HepG2 (cell line): ENCODE results near the gene F7. TPM values are rescaled to one million over a fixed set of nuclear protein-coding genes. Genes with fewer than 3 reads are reported as not detected.

ENCODE experiments used
- ATAC-seq: fragments of 200-7000 bp; cut with Tn5 transposase; 3 replicates; pipeline ENCODE4 v1.9.1; 2020; ENCODE audit warnings: mild to moderate bottlenecking, moderate library complexity
- BruUV-seq: library from RNA; stranded (reverse); fragments of 400-500 nt; replicated peaks from 2 replicates; lab custom pipeline; 2021; lab: Mats Ljungman, UMichigan
- CTCF ChIA-PET: fragments of 300-600 bp; formaldehyde crosslinking; extraction: SDS; loops from one replicate; lab custom pipeline; 2021; ENCODE audit warnings: low total read pairs, inconsistent platforms, low intra/inter-chr PET ratio; lab: Yijun Ruan, JAX
- POLR2A ChIA-PET: fragments of 350-600 bp; sonication (Branson Sonifier 250); formaldehyde crosslinking; loops from one replicate; lab custom pipeline; 2020; ENCODE audit warnings: antibody characterized with exemption, inconsistent platforms; lab: Yijun Ruan, JAX
- DNase-seq: peaks from one replicate; pipeline ENCODE4 v3.0.0-alpha.2; 2015; ENCODE audit warnings: low spot score
- FAIRE-seq: peaks from 3 replicates; lab custom pipeline; 2011; peaks lifted over from hg19 to GRCh38; lab: Jason Lieb, UNC
- H2AFZ ChIP-seq: one replicate; pipeline ENCODE4 v1.6.1; 2011; ENCODE audit warnings: low read length, inconsistent platforms
- H3K27ac ChIP-seq: fragments of 300-600 bp; 3 replicates; pipeline ENCODE4 v1.8.0; 2011; ENCODE audit warnings: mixed run types, mild to moderate bottlenecking, mixed read lengths, low read length, inconsistent platforms; ENCODE audit not compliant: insufficient read depth; ENCODE audit errors: extremely low read length
- H3K27me3 ChIP-seq, 2 experiments: fragments of 200-600 bp in 1 of 2; 2 replicates in 1 of 2; 3 replicates in 1 of 2; pipeline versions ENCODE4 v1.6.0 to v1.8.0; 2011; ENCODE audit warnings: low read length in 2 of 2, mild to moderate bottlenecking in 2 of 2, moderate library complexity in 2 of 2, inconsistent platforms in 1 of 2; ENCODE audit not compliant: insufficient read depth in 2 of 2, control insufficient read depth in 1 of 2
- H3K36me3 ChIP-seq, 2 experiments: fragments of 200-600 bp in 1 of 2; replicated peaks in 1 of 2; 2 replicates in 1 of 2; 3 replicates in 1 of 2; pipeline versions ENCODE4 v1.5.1 to v1.8.0; 2011; ENCODE audit warnings: low read length in 2 of 2, inconsistent platforms in 1 of 2; ENCODE audit not compliant: insufficient read depth in 2 of 2, control insufficient read depth in 1 of 2
- H3K4me1 ChIP-seq: 2 replicates; pipeline ENCODE4 v1.5.1; 2012; ENCODE audit warnings: low read length, inconsistent platforms; ENCODE audit not compliant: insufficient read depth
- H3K4me2 ChIP-seq: 2 replicates; pipeline ENCODE4 v1.6.0; 2011; ENCODE audit warnings: low read depth, low read length, inconsistent platforms
- H3K4me3 ChIP-seq, 3 experiments: fragments of 200-600 bp in 1 of 3; sonication (generic), shearing (Covaris generic) in 1 of 3; replicated peaks in 1 of 3; 2 replicates each; pipeline ENCODE4 v1.5.1; 2011 to 2016; ENCODE audit warnings: low read length in 3 of 3, inconsistent platforms in 2 of 3, low read depth in 2 of 3, mild to moderate bottlenecking in 2 of 3, control low read depth in 1 of 3, mixed read lengths in 1 of 3; ENCODE audit not compliant: insufficient read depth in 1 of 3
- H3K79me2 ChIP-seq: one replicate; pipeline ENCODE4 v1.6.1; 2011; ENCODE audit warnings: low read length, inconsistent platforms; ENCODE audit not compliant: insufficient read depth
- H3K9ac ChIP-seq: 2 replicates; pipeline ENCODE4 v1.6.0; 2011; ENCODE audit warnings: mild to moderate bottlenecking, low read depth, low read length, inconsistent platforms; ENCODE audit not compliant: insufficient read depth
- H3K9me3 ChIP-seq: 2 replicates; pipeline ENCODE4 v1.5.1; 2012; ENCODE audit warnings: mild to moderate bottlenecking, low read length
- H4K20me1 ChIP-seq: 2 replicates; pipeline ENCODE4 v1.6.0; 2011; ENCODE audit warnings: inconsistent platforms, mild to moderate bottlenecking, low read length, moderate library complexity; ENCODE audit not compliant: insufficient read depth
- CC2D1A ChIP-seq: sonication (generic); formaldehyde crosslinking; IDR thresholded peaks from 2 replicates; pipeline ENCODE4 v1.8.1; 2023; ENCODE audit warnings: mild to moderate bottlenecking, missing genetic modification reagents
- EEA1 ChIP-seq: sonication (generic); formaldehyde crosslinking; IDR thresholded peaks from 2 replicates; pipeline ENCODE4 v1.5.1; 2020; ENCODE audit warnings: mild to moderate bottlenecking, missing genetic modification reagents, borderline replicate concordance
- FOXP4 ChIP-seq: sonication (generic); formaldehyde crosslinking; IDR thresholded peaks from 2 replicates; pipeline ENCODE4 v1.4.0; 2020; ENCODE audit warnings: missing genetic modification reagents
- GATA4 ChIP-seq: sonication (generic); IDR thresholded peaks from 2 replicates; pipeline ENCODE4 v1.6.1; 2016; ENCODE audit warnings: antibody characterized with exemption, low read depth, borderline replicate concordance
- NFIC ChIP-seq: IDR thresholded peaks from 2 replicates; pipeline ENCODE4 v1.6.1; 2012; ENCODE audit warnings: mild to moderate bottlenecking, low read length, inconsistent platforms
- NPAS2 ChIP-seq: sonication (generic); formaldehyde crosslinking; IDR thresholded peaks from 2 replicates; pipeline ENCODE4 v1.8.0; 2022; ENCODE audit warnings: mild to moderate bottlenecking, missing genetic modification reagents, borderline replicate concordance
- NR2C2 ChIP-seq: sonication (generic); formaldehyde crosslinking; IDR thresholded peaks from 2 replicates; pipeline ENCODE4 v1.4.0; 2020; ENCODE audit warnings: missing genetic modification reagents, mild to moderate bottlenecking, moderate library complexity, borderline replicate concordance
- RBAK ChIP-seq: sonication (generic); formaldehyde crosslinking; IDR thresholded peaks from 2 replicates; pipeline ENCODE4 v1.5.1; 2020; ENCODE audit warnings: mild to moderate bottlenecking, missing genetic modification reagents
- RFXANK ChIP-seq: IDR thresholded peaks from 2 replicates; pipeline ENCODE4 v1.6.1; 2016
- THAP11 ChIP-seq: IDR thresholded peaks from 2 replicates; pipeline ENCODE4 v1.6.1; 2016; ENCODE audit warnings: missing biosample characterization, missing genetic modification reagents
- YY1 ChIP-seq: IDR thresholded peaks from 2 replicates; pipeline ENCODE4 v1.6.1; 2011; ENCODE audit warnings: low read length, low read depth, moderate library complexity, mild to moderate bottlenecking; ENCODE audit not compliant: insufficient read depth, insufficient replicate concordance
- ZBTB26 ChIP-seq: IDR thresholded peaks from 2 replicates; pipeline ENCODE4 v1.6.1; 2016; ENCODE audit warnings: missing compliant biosample characterization, missing genetic modification reagents, borderline replicate concordance
- ZMAT3 ChIP-seq: sonication (generic); formaldehyde crosslinking; conservative IDR thresholded peaks from 2 replicates; pipeline ENCODE4 v1.7.0; 2021; ENCODE audit warnings: missing genetic modification reagents
- ZNF12 ChIP-seq: sonication (generic); formaldehyde crosslinking; IDR thresholded peaks from 2 replicates; pipeline ENCODE4 v1.5.0; 2020; ENCODE audit warnings: missing genetic modification reagents
- ZNF800 ChIP-seq: sonication (generic); formaldehyde crosslinking; IDR thresholded peaks from 2 replicates; pipeline ENCODE4 v1.4.0; 2020; ENCODE audit warnings: missing genetic modification reagents
- WGBS: methylation state at CpG from one replicate; pipeline ENCODE4 v1.1.6; 2017; ENCODE audit warnings: low lambda C conversion rate; 5-methylcytosine and 5-hydroxymethylcytosine counted together
- in situ Hi-C: cut with HindIII; loops from 2 replicates; pipeline ENCODE4 v1.10.0; 2017; ENCODE audit warnings: low pct_unique_long_range_greater_than_20kb; ENCODE audit not compliant: extremely low pct_ligation_motif_present
- intact Hi-C: fragments of 100-400 bp; cut with micrococcal nuclease; formaldehyde crosslinking; loops from one replicate; pipeline ENCODE4 v1.10.0; 2022; ENCODE audit not compliant: unreplicated experiment
- polyA plus RNA-seq, 8 experiments: library from polyadenylated mRNA; depleted of rRNA in 3 of 8; stranded (reverse) in 7 of 8; unstranded in 1 of 8; fragments of >200 nt; fragmentation: Illumina TruSeq in 4 of 8; extraction: Trizol in 4 of 8; gene quantifications; 2 replicates each; pipeline versions ENCODE4 v1.2.1 to v1.2.3, GENCODE V29; 2011 to 2016; ENCODE audit warnings: low read depth in 4 of 8, missing spikeins in 1 of 8, mixed read lengths in 1 of 8; ENCODE audit not compliant: insufficient read depth in 1 of 8
- total RNA-seq, 5 experiments: library from RNA; depleted of rRNA; stranded (reverse); fragments of >200 nt; fragmentation: Illumina TruSeq; extraction: Trizol; gene quantifications; 2 replicates each; pipeline ENCODE4 v1.2.3, GENCODE V29; 2016; ENCODE audit warnings: low read depth in 1 of 5

F7 gene
- total and polyA plus RNA-seq, 2 of the 13 experiments (the other 11 are each of a cell fraction or from before 2014, with no cell fraction given): 12.6 to 26.5 TPM

GRCh38 chr13:113086991-113087922 is 18.3 kb upstream of the F7 start (continued):
- TF ChIP-seq THAP11 (CRISPR knock-in tag): no peak
- TF ChIP-seq GATA4: no peak
- TF ChIP-seq ZBTB26 (CRISPR knock-in tag): no peak
- TF ChIP-seq RBAK (CRISPR knock-in tag): no peak
- no peak for TF ChIP-seq ZMAT3 (CRISPR knock-in tag)
- TF ChIP-seq, all 625 proteins: peak for 0

- H3K36me3 ChIP-seq: peaks cover 7 to 30% of the 10 kb centered on the region in 2 experiments; a peak in 4 of 5 replicates
- no peaks in the 10 kb centered on the region for H3K9me3 ChIP-seq
- no peak for TF ChIP-seq RFXANK (CRISPR knock-in tag)
- TF ChIP-seq ZNF12: no peak
- TF ChIP-seq NPAS2 (CRISPR knock-in tag): no peak
- TF ChIP-seq ZNF800 (CRISPR knock-in tag): no peak
- no peak for TF ChIP-seq YY1
- no peak for TF ChIP-seq CC2D1A (CRISPR knock-in tag)
- TF ChIP-seq FOXP4 (CRISPR knock-in tag): no peak
- TF ChIP-seq NFIC: no peak
- TF ChIP-seq EEA1 (CRISPR knock-in tag): no peak
- TF ChIP-seq NR2C2 (CRISPR knock-in tag): no peak
- H4K20me1 ChIP-seq: no peaks in the 10 kb centered on the region
- no peak overlapping the region for H3K4me3 ChIP-seq
- no peak for FAIRE-seq
- POLR2A ChIA-PET: no interaction called here
- H3K27me3 ChIP-seq: no peaks in the 10 kb centered on the region
- no peak for ATAC-seq
- no peak overlapping the region for H3K27ac ChIP-seq
- WGBS: 95% methylated on average over 30 of the region's 40 CpGs
- no TSS peak for BruUV-seq
- in situ Hi-C loops: no loop called here
- no peaks in the 10 kb centered on the region for H3K79me2 ChIP-seq
- H3K4me1 ChIP-seq: no peaks in the 10 kb centered on the region
- H2AFZ ChIP-seq: no peak overlapping the region
- CTCF ChIA-PET: no interaction called here
- intact Hi-C loops: no loop called here
- no peak for DNase-seq
- no peak overlapping the region for H3K4me2 ChIP-seq
- H3K9ac ChIP-seq: no peak overlapping the region
Measured at GRCh38 chr13:113087923-113088690, 17.5 kb upstream of the F7 start.
